ENCODE measurements around the gene SPAG8.

DNA sequence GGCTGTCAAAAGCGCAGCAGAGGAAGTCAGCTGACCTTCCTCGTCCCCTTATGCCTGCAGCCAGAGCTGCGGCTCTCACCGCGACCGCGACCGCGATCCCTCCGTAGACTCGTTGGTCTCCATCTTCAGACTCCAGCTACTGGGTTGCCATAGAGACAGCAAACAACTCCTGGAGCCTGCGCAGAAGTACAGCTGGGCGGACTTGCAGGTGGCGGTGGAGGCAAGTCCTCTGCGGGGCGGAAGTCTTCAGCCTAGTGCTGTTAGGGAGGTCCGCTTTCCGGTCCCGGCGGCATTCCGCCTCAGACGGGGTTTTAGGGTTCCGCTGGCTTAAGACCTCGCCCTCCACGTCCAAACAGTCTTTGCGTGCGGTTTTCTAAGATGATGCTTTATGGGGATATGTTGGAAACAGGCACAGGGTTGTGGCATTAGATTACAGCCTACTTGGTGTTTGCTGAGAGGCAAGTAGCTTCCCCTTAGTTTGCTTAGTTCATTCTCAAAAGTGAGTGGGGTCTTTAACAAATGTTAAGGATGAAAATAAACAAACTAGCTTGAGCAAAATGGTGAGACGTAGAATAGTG, at the start of gene SPAG8:
- TF ChIP-seq, protein P1, sequence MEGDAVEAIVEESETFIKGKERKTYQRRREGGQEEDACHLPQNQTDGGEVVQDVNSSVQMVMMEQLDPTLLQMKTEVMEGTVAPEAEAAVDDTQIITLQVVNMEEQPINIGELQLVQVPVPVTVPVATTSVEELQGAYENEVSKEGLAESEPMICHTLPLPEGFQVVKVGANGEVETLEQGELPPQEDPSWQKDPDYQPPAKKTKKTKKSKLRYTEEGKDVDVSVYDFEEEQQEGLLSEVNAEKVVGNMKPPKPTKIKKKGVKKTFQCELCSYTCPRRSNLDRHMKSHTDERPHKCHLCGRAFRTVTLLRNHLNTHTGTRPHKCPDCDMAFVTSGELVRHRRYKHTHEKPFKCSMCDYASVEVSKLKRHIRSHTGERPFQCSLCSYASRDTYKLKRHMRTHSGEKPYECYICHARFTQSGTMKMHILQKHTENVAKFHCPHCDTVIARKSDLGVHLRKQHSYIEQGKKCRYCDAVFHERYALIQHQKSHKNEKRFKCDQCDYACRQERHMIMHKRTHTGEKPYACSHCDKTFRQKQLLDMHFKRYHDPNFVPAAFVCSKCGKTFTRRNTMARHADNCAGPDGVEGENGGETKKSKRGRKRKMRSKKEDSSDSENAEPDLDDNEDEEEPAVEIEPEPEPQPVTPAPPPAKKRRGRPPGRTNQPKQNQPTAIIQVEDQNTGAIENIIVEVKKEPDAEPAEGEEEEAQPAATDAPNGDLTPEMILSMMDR (conservative IDR thresholded peaks at IDR 0.05; ENCODE audit: low read depth in 2 of 2) = no peak
- TF ChIP-seq REST (IDR thresholded peaks at IDR 0.05; ENCODE audit: unreplicated experiment) (no peak), POLR2AphosphoS5 (IDR thresholded peaks at IDR 0.05; ENCODE audit: low read depth) (peak; percentile 61), EZH2 (IDR thresholded peaks at IDR 0.05; ENCODE audit: low read depth, unreplicated experiment) (no peak), JUNB (IDR thresholded peaks at IDR 0.05; ENCODE audit: unreplicated experiment) (no peak), CREB1 (CRISPR knock-in tag; IDR thresholded peaks at IDR 0.05; ENCODE audit: low read depth) (no peak), EZH2phosphoT487 (IDR thresholded peaks at IDR 0.05; ENCODE audit: unreplicated experiment) (no peak), ETS1 (IDR thresholded peaks at IDR 0.05) (peak; percentile 82), STAT1 (IDR thresholded peaks at IDR 0.05; ENCODE audit: unreplicated experiment) (no peak), ZNF114 (CRISPR knock-in tag; IDR thresholded peaks at IDR 0.05) (no peak)
- TF ChIP-seq, protein P2, sequence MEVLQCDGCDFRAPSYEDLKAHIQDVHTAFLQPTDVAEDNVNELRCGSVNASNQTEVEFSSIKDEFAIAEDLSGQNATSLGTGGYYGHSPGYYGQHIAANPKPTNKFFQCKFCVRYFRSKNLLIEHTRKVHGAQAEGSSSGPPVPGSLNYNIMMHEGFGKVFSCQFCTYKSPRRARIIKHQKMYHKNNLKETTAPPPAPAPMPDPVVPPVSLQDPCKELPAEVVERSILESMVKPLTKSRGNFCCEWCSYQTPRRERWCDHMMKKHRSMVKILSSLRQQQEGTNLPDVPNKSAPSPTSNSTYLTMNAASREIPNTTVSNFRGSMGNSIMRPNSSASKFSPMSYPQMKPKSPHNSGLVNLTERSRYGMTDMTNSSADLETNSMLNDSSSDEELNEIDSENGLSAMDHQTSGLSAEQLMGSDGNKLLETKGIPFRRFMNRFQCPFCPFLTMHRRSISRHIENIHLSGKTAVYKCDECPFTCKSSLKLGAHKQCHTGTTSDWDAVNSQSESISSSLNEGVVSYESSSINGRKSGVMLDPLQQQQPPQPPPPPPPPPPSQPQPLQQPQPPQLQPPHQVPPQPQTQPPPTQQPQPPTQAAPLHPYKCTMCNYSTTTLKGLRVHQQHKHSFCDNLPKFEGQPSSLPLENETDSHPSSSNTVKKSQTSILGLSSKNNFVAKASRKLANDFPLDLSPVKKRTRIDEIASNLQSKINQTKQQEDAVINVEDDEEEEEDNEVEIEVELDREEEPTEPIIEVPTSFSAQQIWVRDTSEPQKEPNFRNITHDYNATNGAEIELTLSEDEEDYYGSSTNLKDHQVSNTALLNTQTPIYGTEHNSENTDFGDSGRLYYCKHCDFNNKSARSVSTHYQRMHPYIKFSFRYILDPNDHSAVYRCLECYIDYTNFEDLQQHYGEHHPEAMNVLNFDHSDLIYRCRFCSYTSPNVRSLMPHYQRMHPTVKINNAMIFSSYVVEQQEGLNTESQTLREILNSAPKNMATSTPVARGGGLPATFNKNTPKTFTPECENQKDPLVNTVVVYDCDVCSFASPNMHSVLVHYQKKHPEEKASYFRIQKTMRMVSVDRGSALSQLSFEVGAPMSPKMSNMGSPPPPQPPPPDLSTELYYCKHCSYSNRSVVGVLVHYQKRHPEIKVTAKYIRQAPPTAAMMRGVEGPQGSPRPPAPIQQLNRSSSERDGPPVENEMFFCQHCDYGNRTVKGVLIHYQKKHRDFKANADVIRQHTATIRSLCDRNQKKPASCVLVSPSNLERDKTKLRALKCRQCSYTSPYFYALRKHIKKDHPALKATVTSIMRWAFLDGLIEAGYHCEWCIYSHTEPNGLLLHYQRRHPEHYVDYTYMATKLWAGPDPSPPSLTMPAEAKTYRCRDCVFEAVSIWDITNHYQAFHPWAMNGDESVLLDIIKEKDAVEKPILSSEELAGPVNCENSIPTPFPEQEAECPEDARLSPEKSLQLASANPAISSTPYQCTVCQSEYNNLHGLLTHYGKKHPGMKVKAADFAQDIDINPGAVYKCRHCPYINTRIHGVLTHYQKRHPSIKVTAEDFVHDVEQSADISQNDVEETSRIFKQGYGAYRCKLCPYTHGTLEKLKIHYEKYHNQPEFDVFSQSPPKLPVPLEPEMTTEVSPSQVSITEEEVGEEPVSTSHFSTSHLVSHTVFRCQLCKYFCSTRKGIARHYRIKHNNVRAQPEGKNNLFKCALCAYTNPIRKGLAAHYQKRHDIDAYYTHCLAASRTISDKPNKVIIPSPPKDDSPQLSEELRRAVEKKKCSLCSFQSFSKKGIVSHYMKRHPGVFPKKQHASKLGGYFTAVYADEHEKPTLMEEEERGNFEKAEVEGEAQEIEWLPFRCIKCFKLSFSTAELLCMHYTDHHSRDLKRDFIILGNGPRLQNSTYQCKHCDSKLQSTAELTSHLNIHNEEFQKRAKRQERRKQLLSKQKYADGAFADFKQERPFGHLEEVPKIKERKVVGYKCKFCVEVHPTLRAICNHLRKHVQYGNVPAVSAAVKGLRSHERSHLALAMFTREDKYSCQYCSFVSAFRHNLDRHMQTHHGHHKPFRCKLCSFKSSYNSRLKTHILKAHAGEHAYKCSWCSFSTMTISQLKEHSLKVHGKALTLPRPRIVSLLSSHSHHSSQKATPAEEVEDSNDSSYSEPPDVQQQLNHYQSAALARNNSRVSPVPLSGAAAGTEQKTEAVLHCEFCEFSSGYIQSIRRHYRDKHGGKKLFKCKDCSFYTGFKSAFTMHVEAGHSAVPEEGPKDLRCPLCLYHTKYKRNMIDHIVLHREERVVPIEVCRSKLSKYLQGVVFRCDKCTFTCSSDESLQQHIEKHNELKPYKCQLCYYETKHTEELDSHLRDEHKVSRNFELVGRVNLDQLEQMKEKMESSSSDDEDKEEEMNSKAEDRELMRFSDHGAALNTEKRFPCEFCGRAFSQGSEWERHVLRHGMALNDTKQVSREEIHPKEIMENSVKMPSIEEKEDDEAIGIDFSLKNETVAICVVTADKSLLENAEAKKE (CRISPR knock-in tag; IDR thresholded peaks at IDR 0.05) = no peak

All from GM23338 (cell line).